DMS153 (cell line): ENCODE data around the gene TMEM253.

Experiments used
- DNase-seq: peaks from one replicate; lab custom pipeline; 2025; lab: John Stamatoyannopoulos, UW

TMEM253 gene

DNA sequence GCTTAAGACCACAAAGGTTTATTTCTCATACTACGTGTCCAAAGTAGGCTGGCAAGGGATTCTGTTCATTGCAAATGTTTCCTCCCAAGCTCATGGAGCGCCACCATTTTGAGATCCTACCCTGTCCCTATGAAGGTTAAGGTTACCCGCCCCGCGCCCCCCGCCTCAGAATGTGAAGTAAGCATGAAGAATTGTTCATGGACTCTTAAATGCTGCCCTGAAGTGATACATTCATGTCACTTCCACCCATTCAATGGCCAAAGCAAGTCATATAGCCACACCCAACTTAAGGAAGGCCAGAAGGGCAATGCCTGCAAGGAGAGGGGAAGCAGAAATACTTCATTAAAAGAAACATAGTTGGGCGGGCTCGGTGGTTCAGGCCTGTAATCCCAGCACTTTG lies 4.2 kb downstream of the TMEM253 start:
- DNase-seq: no peak

DNA sequence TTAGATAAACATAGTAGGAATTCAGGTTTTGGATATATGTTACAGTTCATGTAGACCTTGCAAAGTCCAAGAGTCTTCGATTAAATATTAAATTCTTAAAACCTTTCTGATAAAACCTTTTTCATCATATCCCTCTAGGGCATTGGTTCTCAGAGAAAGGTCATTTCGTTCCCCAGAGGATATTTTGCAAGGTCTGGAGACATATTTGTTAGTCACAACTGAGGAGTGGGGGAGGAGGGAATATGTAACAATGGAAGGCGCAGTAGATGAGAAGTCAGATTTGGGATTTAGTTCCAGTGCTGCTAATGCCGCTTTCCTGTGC lies 5.3 kb downstream of the TMEM253 start:
- no peak for DNase-seq

DNA sequence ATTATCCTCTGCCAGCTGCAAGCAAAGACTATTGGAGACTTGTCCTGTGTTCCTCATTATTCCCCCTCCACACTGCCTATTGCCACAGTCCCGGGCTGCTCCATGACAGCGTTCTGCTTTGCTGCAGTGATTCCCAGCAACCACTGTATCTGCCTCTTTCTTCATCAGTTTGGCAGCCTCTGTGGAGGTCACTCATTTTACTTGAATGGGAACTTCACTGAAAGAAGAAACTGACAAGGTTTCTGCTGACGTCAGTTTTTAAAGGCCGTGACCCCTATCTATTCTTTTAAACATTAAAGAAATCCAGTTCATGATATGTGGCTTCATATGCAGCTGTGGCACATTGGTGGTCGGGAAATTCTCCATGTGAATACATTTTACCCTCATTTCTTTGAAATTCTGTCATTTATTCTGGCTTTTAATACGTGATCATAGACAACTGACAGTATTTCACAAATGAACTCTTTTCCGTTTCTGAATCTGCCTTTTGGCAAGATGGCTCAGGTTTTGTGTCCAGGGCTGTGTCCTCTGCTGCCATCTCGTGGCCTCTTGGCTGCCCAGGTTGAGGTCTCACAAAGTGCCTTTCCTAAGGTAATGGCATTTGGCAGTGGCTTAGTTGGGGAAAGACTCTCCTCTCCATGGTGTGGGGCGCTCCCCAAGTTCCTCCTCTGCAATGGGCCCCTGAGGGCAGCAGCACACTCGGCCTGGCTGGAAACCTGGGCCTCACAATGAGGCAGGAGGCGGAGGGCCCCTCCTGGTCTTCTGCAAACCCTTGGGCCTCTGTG lies 5.8 kb downstream of the TMEM253 start:
- DNase-seq: peak; percentile 55

DNA sequence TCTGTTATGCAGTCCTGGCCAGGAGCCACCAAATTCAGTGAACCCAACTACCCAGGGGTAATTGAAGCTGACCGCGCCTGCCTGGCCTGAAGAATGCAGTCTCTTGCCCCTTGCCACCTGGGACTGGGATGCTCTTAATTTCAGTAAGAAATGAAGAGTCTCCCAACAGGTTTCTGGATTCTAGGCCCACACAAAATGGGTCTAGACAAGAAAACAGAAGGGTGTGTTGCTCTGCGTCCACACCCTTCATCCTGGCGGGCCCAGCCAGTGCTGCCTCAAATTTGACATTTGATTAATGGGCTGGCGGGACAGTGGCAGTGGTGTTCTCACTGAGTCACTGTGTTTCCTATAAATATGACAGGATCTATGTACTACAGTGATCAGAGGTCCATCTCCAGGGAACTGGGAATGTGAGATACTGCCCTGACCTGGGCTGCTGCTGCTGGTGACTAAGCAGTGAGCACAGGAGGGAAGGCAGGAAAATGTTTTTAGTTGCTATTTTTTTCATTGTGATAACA lies 6.5 kb downstream of the TMEM253 start:
- DNase-seq: no peak

DNA sequence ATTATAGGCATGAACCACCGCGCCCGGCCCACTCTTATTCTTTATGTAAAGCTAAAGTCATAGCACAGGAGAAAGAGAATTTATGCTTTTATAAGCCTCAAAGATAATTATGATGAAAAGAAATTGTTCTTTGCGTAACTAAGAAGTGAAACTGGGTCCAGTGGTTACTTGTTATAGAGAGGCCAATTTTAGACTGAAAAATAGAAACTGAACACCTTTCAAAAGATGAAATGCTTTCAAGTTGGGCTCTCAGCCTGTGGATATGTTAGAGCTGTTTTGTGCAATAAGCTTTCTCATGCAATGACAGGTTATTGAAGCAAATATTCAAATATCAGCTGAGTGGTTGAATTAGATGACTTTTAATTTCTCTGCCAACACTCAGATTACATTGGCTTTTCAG lies 7.9 kb downstream of the TMEM253 start:
- no peak for DNase-seq

DNA sequence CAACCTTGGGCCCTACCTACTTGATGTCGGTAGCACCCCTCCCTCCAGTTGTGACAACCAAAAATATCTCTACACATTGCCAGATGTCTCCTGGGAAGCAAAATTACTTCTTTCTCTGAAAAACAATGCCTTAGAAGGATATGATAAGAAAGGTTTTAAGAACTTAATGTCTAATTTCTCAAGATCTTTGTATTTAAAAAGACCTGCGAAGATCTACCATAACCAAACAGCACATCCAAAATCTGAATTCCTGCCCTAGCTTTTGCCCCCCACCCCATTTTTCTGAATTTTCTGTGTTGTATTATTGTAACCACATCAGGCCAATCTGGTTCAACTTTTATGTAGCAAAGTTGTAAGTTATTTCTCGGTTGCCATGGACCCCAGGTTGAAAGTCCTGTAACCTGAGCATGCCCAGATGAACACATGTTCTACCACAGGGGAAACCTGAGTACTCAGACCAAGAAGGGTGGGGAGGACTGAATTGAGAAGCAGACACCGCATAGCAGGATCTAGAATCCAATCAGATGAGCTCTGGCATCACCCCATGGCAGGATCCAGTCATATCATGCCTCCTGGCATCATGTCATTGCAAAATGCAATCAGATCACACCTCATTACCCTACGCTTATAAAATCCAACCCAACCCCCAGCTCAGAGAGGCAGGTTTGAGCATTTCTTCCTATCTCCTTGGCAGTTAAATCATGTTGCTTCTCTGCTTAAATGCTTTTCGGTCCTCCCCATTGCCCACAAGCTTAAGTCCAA lies 8.7 kb downstream of the TMEM253 start:
- no peak for DNase-seq

DNA sequence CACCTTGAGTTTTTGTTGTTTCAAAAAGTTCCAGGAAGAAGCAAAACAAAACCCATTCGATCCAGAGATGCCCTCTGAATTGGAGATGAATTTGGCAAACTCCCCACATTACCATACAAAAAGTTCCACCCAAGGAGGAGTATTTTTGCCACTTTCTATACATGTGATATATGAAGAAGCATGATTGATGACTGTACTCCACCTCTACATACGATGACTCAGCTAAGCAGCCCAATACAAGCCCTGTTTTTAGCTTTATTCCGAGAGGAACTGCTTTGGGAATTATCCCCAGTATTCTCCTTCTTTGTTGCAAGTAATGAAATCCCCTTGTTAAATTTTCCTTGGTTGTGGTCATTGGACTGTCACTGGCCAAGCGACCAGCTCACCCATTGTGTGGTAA lies 11.4 kb downstream of the TMEM253 start:
- DNase-seq: no peak

DNA sequence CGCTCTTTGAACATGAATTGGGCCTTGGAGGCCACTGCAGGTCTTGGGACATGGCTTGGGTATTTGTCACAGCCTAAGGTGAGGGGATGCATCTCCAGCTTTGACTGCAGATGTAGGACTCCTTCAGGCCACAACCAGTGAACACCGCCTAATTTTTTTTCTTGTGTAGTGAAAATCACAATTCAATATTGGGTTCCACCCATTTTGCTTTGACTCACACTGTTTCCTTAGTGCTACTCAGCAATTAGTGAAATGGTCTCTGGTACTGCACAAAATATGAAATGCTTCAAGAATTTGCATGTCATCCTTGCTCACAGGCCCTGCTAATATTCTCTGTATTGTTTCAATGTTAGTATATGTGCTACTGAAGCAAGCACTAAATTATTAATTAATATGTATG lies 12.5 kb downstream of the TMEM253 start:
- no peak for DNase-seq

DNA sequence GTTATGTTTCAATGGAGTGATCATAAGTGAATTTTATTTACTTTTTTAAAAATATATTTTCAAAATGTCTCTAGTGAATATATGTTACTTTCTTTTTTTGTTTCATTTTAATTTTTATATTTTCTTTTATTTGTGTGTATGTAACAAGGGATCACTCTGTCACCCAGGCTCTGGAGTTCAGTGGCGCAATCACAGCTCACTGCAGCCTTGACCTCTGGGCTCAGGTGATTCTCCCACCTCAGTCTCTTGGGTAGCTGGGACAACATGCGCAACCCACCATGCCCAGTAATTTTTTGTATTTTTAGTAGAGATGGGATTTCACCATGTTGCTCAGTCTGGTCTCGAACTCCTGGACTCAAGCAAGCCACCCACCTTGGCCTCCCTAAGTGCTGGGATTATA lies 18.1 kb downstream of the TMEM253 start:
- DNase-seq: no peak

DNA sequence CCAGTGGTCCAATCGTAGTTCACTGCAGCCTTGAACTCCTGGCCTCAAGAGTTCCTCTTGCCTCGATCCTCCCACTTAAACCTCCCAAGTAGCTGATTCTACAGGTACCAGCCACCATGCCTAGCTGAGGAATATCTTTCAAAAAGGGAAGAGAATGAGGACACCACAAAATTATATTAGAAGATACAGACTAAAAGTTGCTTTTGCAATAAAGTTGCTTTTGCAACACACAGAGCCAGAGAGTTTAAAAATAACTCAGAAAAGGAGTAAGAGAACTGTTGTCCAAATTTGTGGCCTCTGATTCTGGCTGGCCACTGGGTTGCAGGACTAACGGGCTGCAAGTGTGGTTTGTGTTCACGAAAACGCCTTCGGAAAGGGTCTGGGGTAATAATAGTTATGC lies 19.8 kb downstream of the TMEM253 start:
- no peak for DNase-seq

DNA sequence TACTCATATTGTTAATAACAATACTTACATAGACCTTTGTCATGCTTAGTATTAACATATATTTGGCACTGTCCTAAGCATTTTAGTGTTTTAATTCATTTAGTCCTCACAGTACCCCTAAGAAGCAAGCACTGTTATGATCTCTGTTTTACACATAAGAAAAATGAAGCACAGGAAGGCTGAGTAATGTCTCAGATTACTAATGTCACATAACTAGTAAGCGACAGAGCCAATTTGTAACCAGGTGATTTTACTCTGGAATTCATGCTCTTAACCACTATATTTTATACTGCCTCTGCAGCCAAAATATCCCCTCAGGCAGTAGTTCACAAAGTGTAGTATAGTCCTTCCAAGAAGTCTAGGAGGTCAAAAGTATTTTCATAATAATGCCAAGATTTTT lies 20.3 kb downstream of the TMEM253 start:
- DNase-seq: no peak

DNA sequence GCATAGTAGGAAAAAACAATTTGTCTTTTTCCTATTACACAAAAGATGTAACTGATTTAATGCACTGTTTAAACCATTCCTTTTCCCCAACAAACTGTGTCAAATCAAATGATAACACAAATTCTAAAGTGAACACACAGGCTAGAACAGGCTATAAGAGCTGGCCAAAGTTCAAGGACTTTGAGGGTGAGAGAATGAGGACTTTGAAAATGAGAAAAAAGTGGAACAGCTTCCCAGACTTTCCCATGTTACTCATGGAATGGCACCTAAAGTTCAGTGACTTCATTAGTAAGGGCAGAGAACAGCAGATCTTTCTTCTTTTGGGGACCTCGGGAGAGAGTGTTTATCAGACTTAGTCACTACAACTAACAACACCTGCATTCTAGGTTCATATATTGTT lies 22.6 kb downstream of the TMEM253 start:
- no peak for DNase-seq

DNA sequence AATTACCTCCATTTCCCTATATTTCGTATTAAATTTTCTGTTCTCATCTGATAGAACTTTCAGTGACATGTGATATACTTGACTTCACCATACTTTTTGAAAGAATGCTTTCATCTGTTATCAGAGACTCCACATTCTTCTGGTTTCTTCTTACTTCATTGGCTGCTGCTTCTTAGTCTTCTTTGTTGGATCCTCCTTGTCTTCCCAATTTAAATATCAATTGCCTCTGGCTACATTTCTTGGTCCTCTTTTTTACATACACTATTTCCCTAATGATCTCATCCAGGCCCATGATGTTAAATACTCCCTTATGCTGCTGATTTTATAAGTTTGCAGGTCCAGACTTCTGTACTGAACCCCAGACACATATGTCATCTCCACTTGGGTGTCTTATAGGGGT lies 33.0 kb downstream of the TMEM253 start:
- DNase-seq: no peak

DNA sequence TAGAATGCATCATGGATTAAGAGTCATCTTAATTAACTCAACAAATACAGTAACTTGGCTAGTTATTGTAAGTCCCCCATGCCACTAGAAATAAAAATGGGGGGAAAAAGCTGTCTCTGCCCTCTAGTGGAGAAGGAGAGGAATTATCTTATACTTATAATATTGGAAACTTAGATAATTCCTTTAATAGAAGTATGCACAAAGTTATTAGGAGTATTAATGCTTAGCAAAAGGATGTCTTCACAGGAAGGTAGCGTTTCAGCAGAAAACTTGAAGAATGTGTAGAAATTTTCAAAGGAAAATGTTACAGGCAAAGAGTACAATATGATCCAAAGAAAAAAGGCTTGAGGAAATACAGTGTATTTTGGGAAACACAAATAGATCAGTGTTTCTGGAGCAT lies 35.2 kb downstream of the TMEM253 start:
- DNase-seq: peak; percentile 0

DNA sequence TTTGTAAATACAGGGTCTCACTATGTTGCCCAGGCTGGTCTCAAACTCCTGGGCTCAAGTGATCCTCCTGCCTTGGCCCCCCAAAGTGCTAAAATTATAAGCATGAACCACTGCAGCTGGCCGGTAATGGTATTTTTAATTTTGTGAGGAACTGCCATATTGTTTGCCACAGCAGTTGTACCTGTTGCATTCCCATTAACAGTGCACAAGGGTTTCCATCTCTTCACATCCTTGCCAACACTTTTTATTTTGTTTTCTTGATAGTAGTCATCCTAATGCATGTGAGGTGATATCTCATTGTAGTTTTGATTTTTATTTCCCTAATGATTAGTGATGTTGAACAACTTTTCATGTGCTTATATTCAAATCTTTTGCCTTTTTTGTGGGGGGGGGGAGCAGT lies 41.5 kb downstream of the TMEM253 start:
- no peak for DNase-seq

DNA sequence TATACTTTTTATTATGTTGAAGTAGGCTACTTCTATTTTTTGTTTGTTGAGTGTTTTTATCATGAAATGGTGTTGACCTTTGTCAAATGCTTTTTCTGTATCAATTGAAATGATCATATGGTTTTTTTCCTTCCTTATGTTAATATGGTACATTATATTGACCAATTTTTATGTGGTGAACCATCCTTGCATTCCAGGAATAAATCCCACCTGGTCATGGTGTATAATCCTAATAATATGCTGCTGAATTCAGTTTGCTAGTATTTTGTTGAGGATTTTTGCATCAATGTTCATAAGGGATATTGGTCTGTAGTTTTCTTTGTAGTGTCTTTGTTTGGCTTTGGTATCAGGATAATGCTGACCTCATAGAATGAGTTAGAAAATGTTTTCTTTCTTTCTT lies 44.6 kb downstream of the TMEM253 start:
- no peak for DNase-seq

DNA sequence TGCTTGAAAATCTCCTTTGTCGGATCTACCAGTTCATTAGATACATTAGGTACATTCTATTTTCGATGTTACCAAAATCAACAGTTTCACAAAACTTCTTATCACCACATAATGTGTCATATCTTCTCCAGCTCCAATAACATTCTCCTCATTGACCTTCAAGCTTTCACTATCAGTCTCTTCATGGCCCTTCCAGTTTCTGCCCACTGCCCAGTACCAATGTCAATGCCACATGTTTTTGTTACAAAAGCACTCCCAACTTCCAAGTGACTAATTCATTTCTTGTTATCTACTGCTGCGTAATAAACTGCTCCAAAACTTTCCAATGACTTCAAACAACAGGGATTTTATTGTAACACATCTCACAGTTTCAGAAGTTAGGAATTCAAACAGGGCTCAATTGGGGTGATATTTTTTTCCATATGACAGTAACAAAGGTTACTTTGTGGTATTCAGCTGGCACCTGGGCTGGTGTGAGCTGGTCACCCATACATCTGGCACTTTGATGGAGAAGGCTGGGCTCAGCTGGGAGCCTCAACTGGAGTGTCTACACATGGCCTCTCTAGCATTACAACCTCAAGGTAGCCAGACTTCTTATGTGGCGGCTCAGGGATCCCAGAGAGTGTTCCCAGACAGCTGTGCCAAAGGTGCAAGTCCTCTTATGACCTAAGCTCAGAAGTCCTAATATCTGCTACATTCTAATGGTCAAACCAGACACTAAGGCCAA lies 48.9 kb downstream of the TMEM253 start:
- no peak for DNase-seq
